Neural cell (in vitro differentiated cells): ENCODE results near the gene THAP4.

Source experiments
- EP300 ChIP-seq: fragments of 450-650 bp; conservative IDR thresholded peaks from 2 replicates; pipeline ENCODE4 v1.6.1; 2014; ENCODE audit warnings: antibody characterized with exemption, mild to moderate bottlenecking, moderate library complexity; ENCODE audit not compliant: poor library complexity, severe bottlenecking
- EZH2 ChIP-seq: fragments of 200-600, 300-800 bp; shearing (Covaris generic), sonication (generic); IDR thresholded peaks from 2 replicates; pipeline ENCODE4 v1.6.1; 2014; ENCODE audit warnings: antibody characterized with exemption, low read length, borderline replicate concordance, mild to moderate bottlenecking; ENCODE audit not compliant: insufficient read depth, poor library complexity, severe bottlenecking
- TF ChIP-seq, protein P1 (sequence below): IDR thresholded peaks from 2 replicates; pipeline ENCODE4 v1.6.1; 2012; ENCODE audit warnings: borderline replicate concordance
- TF ChIP-seq, protein P2 (sequence below): fragments of 450-650 bp; IDR thresholded peaks from 2 replicates; pipeline ENCODE4 v1.5.1; 2014; ENCODE audit warnings: antibody characterized with exemption, mild to moderate bottlenecking, moderate library complexity; ENCODE audit not compliant: poor library complexity, severe bottlenecking

DNA sequence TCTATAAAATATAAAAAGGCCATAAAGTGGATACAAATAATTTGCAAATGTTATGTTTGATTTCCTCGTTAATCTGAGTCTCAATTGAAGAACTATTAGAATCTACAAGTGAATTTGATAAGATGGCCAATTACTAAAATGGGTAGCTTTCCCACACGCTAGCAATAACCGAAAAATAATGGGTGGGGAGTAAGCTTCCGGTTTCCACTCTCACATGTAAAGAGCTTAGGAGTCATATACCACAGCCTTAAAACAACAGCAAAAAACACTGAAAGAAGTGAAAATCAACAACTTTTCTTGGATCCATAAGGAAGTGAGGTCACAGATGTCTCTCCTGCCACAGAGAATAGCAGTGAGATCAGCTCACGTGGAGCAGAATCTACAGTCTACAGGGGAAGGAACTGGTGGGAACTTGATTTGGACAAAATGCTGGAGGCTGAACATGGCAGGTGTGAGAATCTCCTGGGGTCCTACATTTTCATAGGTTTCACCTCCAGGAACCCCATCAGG, 18.6 kb downstream of the THAP4 start:
- TF ChIP-seq, protein P1, sequence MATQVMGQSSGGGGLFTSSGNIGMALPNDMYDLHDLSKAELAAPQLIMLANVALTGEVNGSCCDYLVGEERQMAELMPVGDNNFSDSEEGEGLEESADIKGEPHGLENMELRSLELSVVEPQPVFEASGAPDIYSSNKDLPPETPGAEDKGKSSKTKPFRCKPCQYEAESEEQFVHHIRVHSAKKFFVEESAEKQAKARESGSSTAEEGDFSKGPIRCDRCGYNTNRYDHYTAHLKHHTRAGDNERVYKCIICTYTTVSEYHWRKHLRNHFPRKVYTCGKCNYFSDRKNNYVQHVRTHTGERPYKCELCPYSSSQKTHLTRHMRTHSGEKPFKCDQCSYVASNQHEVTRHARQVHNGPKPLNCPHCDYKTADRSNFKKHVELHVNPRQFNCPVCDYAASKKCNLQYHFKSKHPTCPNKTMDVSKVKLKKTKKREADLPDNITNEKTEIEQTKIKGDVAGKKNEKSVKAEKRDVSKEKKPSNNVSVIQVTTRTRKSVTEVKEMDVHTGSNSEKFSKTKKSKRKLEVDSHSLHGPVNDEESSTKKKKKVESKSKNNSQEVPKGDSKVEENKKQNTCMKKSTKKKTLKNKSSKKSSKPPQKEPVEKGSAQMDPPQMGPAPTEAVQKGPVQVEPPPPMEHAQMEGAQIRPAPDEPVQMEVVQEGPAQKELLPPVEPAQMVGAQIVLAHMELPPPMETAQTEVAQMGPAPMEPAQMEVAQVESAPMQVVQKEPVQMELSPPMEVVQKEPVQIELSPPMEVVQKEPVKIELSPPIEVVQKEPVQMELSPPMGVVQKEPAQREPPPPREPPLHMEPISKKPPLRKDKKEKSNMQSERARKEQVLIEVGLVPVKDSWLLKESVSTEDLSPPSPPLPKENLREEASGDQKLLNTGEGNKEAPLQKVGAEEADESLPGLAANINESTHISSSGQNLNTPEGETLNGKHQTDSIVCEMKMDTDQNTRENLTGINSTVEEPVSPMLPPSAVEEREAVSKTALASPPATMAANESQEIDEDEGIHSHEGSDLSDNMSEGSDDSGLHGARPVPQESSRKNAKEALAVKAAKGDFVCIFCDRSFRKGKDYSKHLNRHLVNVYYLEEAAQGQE, result no peak
- TF ChIP-seq, protein P2, sequence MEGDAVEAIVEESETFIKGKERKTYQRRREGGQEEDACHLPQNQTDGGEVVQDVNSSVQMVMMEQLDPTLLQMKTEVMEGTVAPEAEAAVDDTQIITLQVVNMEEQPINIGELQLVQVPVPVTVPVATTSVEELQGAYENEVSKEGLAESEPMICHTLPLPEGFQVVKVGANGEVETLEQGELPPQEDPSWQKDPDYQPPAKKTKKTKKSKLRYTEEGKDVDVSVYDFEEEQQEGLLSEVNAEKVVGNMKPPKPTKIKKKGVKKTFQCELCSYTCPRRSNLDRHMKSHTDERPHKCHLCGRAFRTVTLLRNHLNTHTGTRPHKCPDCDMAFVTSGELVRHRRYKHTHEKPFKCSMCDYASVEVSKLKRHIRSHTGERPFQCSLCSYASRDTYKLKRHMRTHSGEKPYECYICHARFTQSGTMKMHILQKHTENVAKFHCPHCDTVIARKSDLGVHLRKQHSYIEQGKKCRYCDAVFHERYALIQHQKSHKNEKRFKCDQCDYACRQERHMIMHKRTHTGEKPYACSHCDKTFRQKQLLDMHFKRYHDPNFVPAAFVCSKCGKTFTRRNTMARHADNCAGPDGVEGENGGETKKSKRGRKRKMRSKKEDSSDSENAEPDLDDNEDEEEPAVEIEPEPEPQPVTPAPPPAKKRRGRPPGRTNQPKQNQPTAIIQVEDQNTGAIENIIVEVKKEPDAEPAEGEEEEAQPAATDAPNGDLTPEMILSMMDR, result no peak
- TF ChIP-seq EZH2, result no peak
- TF ChIP-seq EP300, result no peak
